ENCODE measurements around the gene STAT6. TPM values are rescaled to one million over a fixed set of nuclear protein-coding genes. Genes with fewer than 3 reads are reported as not detected.

The STAT6 gene
- polyA plus RNA-seq (2011; rRNA removed) (79.5 and 94.2 TPM in 2 replicates), polyA minus RNA-seq (2011; rRNA and poly(A)+ RNA removed) (95.3 and 103 TPM in 2 replicates)

- Histone ChIP-seq H3K9me3 (ENCODE audit: control insufficient read depth, insufficient read depth, low read length) (no peaks in the 10 kb centered on the region), H3K27ac (ENCODE audit: low read depth, low read length) (peak within 1 kb of the TSS; percentile 99), H3K4me3 (ENCODE audit: low read depth, low read length) (peak within 1 kb of the TSS; percentile 87), H3K27me3 (ENCODE audit: control insufficient read depth, insufficient read depth, low read length) (no peaks in the 10 kb centered on the region)
- no peak for DNase-seq (ENCODE audit: low read depth, low spot score)
- ChIA-PET CTCF (interaction anchor here (0.5 to 3.5 kb wide), 22 partner anchors 10 to 666 kb away, joined by 3 to 47 read pairs (median 7); partner anchors contain the start of genes NEMP1 and TAC3), POLR2A (interaction anchor here (0.8 to 10.8 kb wide), 11 partner anchors 13 to 119 kb away, joined by 3 to 258 read pairs (median 5); partner anchors contain the start of genes LRP1, NAB2, NEMP1 and SHMT2)
- no peak for TF ChIP-seq CTCF (IDR thresholded peaks at IDR 0.05; ENCODE audit: low read depth, low read length)
Measured at GRCh38 chr12:57111031-57111734, at the start of gene STAT6. STAT6 (minus strand) TSS chr12:57111362; CDS start chr12:57108278, 3,084 bp downstream.

GRCh38 chr12:57160741-57161140, 49.6 kb upstream of the STAT6 start:
- H3K27me3 ChIP-seq (ENCODE audit: control insufficient read depth, insufficient read depth, low read length) = no peaks in the 10 kb centered on the region
- peak overlapping the region; percentile 31 for H3K27ac ChIP-seq (ENCODE audit: low read depth, low read length)
- no peak overlapping the region for H3K4me3 ChIP-seq (ENCODE audit: low read depth, low read length)
- DNase-seq (ENCODE audit: low read depth, low spot score) = no peak
- no peaks in the 10 kb centered on the region for H3K9me3 ChIP-seq (ENCODE audit: control insufficient read depth, insufficient read depth, low read length)
- POLR2A ChIA-PET = no interaction called here
- no peak for TF ChIP-seq CTCF (IDR thresholded peaks at IDR 0.05; ENCODE audit: low read depth, low read length)
- CTCF ChIA-PET = interaction anchor here (1.4 kb wide), 1 partner anchor 15 kb away, joined by 3 read pairs; no protein-coding TSS in a partner anchor

- no peak overlapping the region for H3K4me3 ChIP-seq (ENCODE audit: low read depth, low read length)
- peak overlapping the region; percentile 21 for H3K27ac ChIP-seq (ENCODE audit: low read depth, low read length)
- no peaks in the 10 kb centered on the region for H3K27me3 ChIP-seq (ENCODE audit: control insufficient read depth, insufficient read depth, low read length)
- no peak for DNase-seq (ENCODE audit: low read depth, low spot score)
- H3K9me3 ChIP-seq (ENCODE audit: control insufficient read depth, insufficient read depth, low read length) = no peaks in the 10 kb centered on the region
- TF ChIP-seq CTCF (IDR thresholded peaks at IDR 0.05; ENCODE audit: low read depth, low read length) = no peak
- POLR2A ChIA-PET = no interaction called here
- CTCF ChIA-PET = interaction anchor here (0.5 kb wide), 1 partner anchor 283 kb away, joined by 8 read pairs; no protein-coding TSS in a partner anchor
Measured at GRCh38 chr12:57160040-57160439, 48.9 kb upstream of the STAT6 start.

GRCh38 chr12:57159311-57159710, 48.1 kb upstream of the STAT6 start:
- POLR2A ChIA-PET = interaction anchor here (0.6 to 1.1 kb wide), 3 partner anchors 10 to 47 kb away, joined by 3 read pairs; partner anchors contain the start of gene LRP1
- TF ChIP-seq CTCF (IDR thresholded peaks at IDR 0.05; ENCODE audit: low read depth, low read length) = no peak
- H3K27me3 ChIP-seq (ENCODE audit: control insufficient read depth, insufficient read depth, low read length) = no peaks in the 10 kb centered on the region
- no peaks in the 10 kb centered on the region for H3K9me3 ChIP-seq (ENCODE audit: control insufficient read depth, insufficient read depth, low read length)
- no peak overlapping the region for H3K27ac ChIP-seq (ENCODE audit: low read depth, low read length)
- CTCF ChIA-PET = no interaction called here
- H3K4me3 ChIP-seq (ENCODE audit: low read depth, low read length) = no peak overlapping the region
- DNase-seq (ENCODE audit: low read depth, low spot score) = no peak

GRCh38 chr12:57158665-57159064, 47.5 kb upstream of the STAT6 start:
- POLR2A ChIA-PET = interaction anchor here (0.6 to 1.1 kb wide), 3 partner anchors 10 to 46 kb away, joined by 3 read pairs; partner anchors contain the start of gene LRP1
- Histone ChIP-seq H3K9me3 (ENCODE audit: control insufficient read depth, insufficient read depth, low read length) (no peaks in the 10 kb centered on the region), H3K27ac (ENCODE audit: low read depth, low read length) (peak overlapping the region; percentile 21), H3K4me3 (ENCODE audit: low read depth, low read length) (no peak overlapping the region), H3K27me3 (ENCODE audit: control insufficient read depth, insufficient read depth, low read length) (no peaks in the 10 kb centered on the region)
- no peak for TF ChIP-seq CTCF (IDR thresholded peaks at IDR 0.05; ENCODE audit: low read depth, low read length)
- DNase-seq (ENCODE audit: low read depth, low spot score) = no peak
- CTCF ChIA-PET = interaction anchor here (1.5 kb wide), 1 partner anchor 35 kb away, joined by 8 read pairs; no protein-coding TSS in a partner anchor
